Muscle of back (tissue), 11 donors: ENCODE results near the gene TNIK. TPM values are rescaled to one million over a fixed set of nuclear protein-coding genes. Genes with fewer than 3 reads are reported as not detected.

Experiments used
- DNase-seq, 3 donors: peaks; one replicate each; pipeline versions ENCODE4 v3.0.0 to v3.0.0-alpha.2; 2013
- polyA plus RNA-seq, 10 donors: library from polyadenylated mRNA; unstranded; fragments of 120-200 nt; gene quantifications; one replicate each; pipeline ENCODE4 v1.2.1, GENCODE V29; 2013; ENCODE audit not compliant: insufficient read length in 10 of 10

The TNIK gene
- polyA plus RNA-seq, 10 donors, result 22.5 to 53.3 (median 37.8) TPM

- no peak for DNase-seq
Measured at GRCh38 chr3:171419457-171419856, 40.7 kb downstream of the TNIK start.

- peak in 1 of 3 donors; percentile 41 for DNase-seq
Measured at GRCh38 chr3:171417813-171418212, 42.4 kb downstream of the TNIK start.

- no peak for DNase-seq
Measured at GRCh38 chr3:171417137-171417536, 43.1 kb downstream of the TNIK start.

- DNase-seq, result no peak
Measured at GRCh38 chr3:171416666-171417065, 43.5 kb downstream of the TNIK start.

- DNase-seq, result no peak
Measured at GRCh38 chr3:171416061-171416460, 44.1 kb downstream of the TNIK start.

GRCh38 chr3:171415070-171415469 lies 45.1 kb downstream of the TNIK start:
- no peak for DNase-seq

GRCh38 chr3:171412473-171412872 lies 47.7 kb downstream of the TNIK start:
- no peak for DNase-seq

GRCh38 chr3:171412054-171412453 lies 48.2 kb downstream of the TNIK start:
- no peak for DNase-seq

- DNase-seq, result no peak
Measured at GRCh38 chr3:171410186-171410585, 50.0 kb downstream of the TNIK start.

GRCh38 chr3:171407759-171408158 lies 52.4 kb downstream of the TNIK start:
- DNase-seq, result peak in 1 of 3 donors; percentile 62

- DNase-seq, result no peak
Measured at GRCh38 chr3:171404376-171404967, 55.7 kb downstream of the TNIK start.

GRCh38 chr3:171402281-171402680 lies 57.9 kb downstream of the TNIK start:
- DNase-seq, result no peak

- DNase-seq, result no peak
Measured at GRCh38 chr3:171401432-171401831, 58.8 kb downstream of the TNIK start.

- DNase-seq, result peak in 1 of 3 donors; percentile 39
Measured at GRCh38 chr3:171399842-171400241, 60.4 kb downstream of the TNIK start.

- no peak for DNase-seq
Measured at GRCh38 chr3:171398343-171398742, 61.9 kb downstream of the TNIK start.

- no peak for DNase-seq
Measured at GRCh38 chr3:171397089-171397488, 63.1 kb downstream of the TNIK start.

- no peak for DNase-seq
Measured at GRCh38 chr3:171396048-171396447, 64.2 kb downstream of the TNIK start.

- DNase-seq, result peak; percentile 56 to 81 (median 64)
Measured at GRCh38 chr3:171393032-171393744, 67.0 kb downstream of the TNIK start.

GRCh38 chr3:171391432-171391831 lies 68.8 kb downstream of the TNIK start:
- DNase-seq, result no peak

- no peak for DNase-seq
Measured at GRCh38 chr3:171390051-171390941, 69.9 kb downstream of the TNIK start.

- no peak for DNase-seq
Measured at GRCh38 chr3:171389491-171389890, 70.7 kb downstream of the TNIK start.

GRCh38 chr3:171388527-171388926 lies 71.7 kb downstream of the TNIK start:
- no peak for DNase-seq

GRCh38 chr3:171387062-171387461 lies 73.1 kb downstream of the TNIK start:
- no peak for DNase-seq
